Activated T-cell treated with anti-CD3 and anti-CD28 coated beads for 24 hours (primary cell): Measurements from ENCODE around the gene PLCB1.
"Not testable (repeated sequence)": the region's sequence is repeated elsewhere in the genome, so short reads cannot be mapped to it uniquely, and the experiment has no call there.

Source experiments
- DNase-seq: peaks from one replicate; pipeline ENCODE4 v3.0.0-alpha.2; 2020; ENCODE audit warnings: low read depth

The PLCB1 gene

DNA sequence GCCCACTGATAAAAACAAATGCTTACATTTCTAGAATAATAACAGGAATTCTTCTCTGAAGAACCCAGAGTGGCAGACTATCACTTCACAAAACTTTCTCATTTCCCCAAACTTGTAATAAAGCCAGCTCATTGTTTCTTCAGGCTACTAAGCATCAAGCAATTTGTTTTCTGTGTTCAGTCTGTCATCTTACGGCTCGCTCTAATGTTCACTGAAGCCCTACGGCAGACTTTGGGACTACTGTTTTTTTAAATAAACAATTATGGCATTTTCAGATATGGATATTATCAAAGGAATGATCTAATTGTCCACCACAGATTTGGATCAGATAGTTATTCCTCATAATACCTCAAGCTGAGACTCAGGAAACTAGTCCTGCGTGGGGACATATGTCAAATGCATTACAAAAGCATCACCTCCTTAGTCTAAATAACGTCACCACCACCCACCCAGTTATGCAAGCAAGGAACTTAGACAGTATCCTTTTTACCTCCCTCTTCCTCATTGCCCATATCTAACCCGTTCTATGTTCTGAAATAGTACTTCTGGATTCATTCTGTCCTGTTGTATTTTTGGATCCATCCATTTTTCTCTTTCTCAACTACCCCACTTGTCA, 415.1 kb downstream of the PLCB1 start:
- DNase-seq = no peak

GRCh38 chr20:8547968-8548588, 416.0 kb downstream of the PLCB1 start:
- no peak for DNase-seq

GRCh38 chr20:8549192-8549591, 417.1 kb downstream of the PLCB1 start:
- DNase-seq = no peak

DNA sequence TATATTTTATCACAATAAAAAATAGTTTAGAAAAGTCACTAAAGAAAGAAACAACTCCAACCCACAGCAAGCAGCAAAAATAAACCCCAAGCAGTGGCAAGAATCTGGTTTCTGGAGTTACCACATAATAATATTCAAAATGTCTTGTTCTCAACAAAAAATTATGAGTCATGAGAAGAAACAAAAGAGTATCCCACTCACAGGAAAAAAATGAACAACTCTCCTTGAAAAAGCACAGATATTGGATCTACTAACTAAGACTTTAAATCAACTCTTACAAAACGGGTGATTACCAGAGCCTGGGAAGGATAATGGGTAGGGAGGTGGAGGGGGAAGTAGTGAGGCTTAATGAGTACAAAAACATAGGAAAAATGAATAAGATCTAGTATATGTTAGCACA, 425.6 kb downstream of the PLCB1 start:
- DNase-seq = no peak

- no peak for DNase-seq
These were observed 430.3 kb downstream of the PLCB1 start for GRCh38 chr20:8562356-8562755.

GRCh38 chr20:8568075-8568474, 436.0 kb downstream of the PLCB1 start:
- DNase-seq = no peak

GRCh38 chr20:8569766-8570165, 437.7 kb downstream of the PLCB1 start:
- no peak for DNase-seq

- no peak for DNase-seq
These were observed 439.5 kb downstream of the PLCB1 start for GRCh38 chr20:8571611-8572010.

DNA sequence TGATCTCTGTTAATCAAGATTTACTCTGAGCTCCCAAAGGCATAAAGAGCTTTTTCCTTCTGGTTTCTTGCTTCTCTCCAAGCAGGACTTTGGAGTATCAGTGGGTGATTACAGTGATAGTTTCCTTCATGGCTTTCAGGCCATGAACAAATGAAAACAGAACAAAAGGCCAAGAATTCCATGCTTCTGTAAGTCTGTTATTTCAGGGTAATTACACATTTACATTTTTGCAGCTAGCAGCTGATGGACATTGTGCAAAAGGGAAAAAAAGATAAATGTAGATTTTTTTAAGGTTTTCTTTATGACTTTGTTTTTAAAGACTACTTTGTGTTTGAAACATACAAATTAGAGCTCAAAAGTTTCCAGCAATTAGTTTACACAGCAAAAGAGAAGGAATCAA, 441.6 kb downstream of the PLCB1 start:
- DNase-seq = no peak

DNA sequence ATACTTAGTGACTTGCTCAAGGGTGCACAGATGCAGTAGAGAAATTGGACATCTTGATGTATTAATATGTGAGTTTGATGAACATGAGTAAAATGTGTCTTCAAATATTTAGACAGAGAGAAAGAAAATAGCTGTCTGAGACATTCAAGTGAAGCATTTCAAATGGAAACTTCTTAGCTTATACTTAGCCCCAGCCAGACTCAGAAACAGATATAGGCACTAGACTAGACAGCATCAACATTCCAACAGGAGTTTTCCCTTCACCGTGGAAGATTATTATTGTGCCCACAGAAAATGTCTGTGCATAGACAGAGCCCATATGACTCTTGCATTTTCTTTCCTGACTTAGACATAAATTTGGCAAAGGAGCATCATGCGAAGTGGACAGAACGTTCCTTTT, 443.0 kb downstream of the PLCB1 start:
- DNase-seq = no peak

DNA sequence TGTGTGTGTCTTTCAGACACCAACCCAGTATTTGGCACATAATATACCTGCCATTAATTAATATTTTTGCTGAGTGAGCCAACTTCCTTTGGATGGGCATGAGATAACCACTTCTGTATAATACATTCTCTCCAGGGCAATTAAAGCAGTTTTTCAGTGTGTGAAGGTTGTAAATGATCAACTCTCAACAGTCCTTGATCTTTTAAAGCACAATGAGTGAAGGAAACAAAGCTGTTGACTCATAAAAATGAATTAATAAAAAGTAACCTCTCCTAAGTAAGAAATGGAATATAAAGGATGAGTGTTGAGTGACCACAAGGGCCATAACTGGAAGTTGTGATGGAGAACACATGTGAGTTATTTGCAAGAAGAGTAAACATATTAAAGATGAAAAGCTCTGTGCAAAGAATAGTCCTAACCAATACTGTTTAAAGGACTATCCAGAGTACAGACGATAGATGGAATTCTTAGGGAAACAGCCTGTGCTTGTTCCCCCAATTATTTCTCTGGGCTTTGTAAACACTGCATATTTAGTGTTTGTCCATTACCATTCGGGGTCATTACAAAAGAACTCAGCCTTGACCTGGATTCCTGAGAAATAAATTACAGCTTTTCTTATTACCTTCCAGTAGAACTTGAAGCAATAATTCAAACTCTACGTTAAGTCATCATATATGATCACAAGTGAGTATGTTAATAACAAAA, 446.2 kb downstream of the PLCB1 start:
- DNase-seq = no peak

- DNase-seq = no peak
These were observed 447.0 kb downstream of the PLCB1 start for GRCh38 chr20:8579035-8579434.

DNA sequence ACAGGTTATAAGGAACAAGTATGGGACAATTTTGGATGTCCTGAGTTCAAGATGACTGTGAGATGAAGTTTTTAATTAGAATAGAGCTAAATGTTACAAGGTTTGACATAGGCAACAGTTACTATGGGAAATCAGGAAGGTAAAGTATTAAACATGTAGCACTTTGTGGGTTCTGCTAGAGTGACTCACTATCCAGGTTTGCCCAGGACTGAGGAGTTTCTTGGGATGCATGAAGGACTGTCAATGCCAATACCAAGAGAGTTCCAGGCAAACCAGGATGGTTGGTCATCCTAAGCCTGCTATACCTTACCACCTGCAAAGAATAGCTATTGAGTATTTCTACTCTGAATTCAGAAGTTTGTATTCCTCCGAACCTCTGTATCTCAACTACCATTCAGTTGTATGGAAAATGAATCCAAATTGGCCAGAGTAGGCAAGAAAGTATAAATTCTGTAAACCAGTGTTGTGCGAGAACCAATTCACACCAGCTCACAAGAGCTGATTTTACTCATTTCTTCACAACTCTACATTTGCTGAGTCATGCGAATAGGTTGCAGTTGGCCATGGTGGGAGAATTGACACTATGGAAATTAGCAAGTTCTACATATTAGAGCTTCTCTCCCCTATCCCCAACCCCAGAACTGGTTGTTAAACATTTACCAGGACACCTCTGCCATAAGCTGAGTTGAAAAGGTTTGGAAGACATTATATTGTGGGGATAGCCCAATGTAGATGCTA, 449.5 kb downstream of the PLCB1 start:
- no peak for DNase-seq

DNA sequence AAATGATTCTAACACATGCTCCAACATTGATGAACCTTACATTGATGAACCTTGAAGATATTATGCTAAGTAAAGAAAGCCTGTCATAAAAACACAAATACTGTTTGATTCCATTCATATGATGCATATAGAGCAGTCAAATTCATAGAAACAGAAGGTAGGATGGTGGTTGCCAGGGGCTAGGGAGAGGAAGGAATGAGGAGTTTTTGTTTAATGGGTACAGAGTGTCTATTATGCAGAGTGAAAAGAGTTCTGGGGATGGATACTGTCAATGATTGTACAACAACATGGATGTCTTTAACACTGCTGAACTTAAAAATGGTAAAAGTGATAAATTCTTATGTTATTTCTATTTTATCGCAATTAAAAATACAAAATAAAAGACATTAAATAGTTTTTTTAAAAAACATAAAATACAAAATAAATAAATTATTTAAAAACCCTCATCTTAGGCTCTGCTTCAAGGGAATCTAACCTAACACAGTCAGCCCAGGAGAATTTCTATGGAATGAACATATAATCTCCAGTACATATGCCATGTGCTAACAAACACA, 451.0 kb downstream of the PLCB1 start:
- DNase-seq = no peak

DNA sequence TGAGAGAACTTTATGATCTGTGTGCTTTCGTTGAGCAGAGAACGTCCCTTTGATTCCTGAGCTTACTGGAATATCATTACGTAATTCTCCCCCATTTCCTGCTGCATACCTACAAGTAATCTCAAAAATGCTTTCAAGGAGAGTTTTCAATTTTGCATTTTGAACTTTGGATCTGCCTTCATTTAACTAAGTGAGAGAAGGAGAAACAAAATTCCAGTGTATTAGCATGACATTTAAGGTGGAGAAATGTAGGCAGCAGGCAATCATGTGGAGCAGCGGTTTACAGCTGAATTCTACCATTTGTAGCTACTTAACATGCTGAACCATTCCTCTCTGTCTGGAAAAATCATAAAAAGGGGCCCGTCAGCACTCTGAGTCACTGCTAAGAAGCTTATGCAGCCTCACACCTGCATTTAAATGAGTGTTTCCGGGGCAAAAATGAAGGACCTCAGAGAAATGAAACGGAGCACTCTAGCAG, 451.5 kb downstream of the PLCB1 start:
- no peak for DNase-seq

GRCh38 chr20:8587251-8587650, 455.2 kb downstream of the PLCB1 start:
- DNase-seq = no peak

GRCh38 chr20:8587810-8588209, 455.7 kb downstream of the PLCB1 start:
- DNase-seq = no peak

GRCh38 chr20:8589956-8590355, 457.9 kb downstream of the PLCB1 start:
- no peak for DNase-seq

- DNase-seq = not testable (repeated sequence)
These were observed 469.0 kb downstream of the PLCB1 start for GRCh38 chr20:8600910-8601541.

DNA sequence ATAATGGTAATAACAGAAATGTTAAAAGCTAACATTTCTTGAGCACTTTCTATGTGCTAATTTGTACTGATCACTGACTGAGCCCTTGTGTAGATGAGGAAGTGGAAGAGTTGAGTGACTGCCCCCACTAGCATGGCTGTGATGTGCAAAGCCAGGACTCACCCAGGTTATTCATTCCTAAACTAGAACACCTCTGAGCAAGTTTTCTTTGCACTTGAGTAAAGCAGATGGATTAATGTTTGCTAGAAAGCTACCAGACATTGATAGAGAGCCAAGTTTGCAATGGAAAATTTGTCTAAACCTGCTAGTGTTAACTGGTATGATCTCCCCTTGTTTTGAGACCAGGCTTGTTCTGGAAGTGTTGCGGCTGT, 469.5 kb downstream of the PLCB1 start:
- DNase-seq = no peak

DNA sequence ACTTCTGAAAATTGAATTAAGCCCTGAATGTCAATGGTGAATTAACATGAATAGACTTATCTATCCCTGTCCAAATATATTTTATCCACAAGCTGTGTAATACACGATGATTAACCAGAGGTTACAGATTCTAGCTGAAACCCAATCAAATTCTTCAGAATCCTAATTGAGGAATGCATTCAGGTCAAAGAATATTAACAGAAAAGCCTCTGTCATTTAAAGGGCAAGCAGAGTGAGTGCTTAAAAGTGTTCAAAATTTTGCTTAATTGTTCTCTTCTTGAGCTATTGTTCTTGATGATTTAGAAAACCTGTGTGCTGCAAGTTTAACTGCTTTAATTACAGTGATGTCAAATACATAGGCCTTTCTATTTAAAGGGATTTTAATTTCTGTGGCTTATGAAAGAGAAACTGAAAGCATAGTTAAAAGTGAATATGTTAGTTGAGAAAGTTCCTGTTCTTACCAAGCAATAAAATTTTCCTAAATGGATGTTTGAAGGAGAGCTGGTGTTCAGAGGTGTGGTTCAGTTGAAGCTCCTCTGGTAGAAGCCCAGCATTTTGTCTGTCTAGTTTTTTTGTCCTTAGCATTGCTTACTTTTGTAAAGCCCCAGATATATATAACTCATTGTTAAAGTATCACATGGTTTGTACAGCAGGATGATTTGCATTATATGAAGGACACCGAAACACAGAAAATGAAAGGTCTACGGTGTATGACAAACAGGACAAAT, 470.5 kb downstream of the PLCB1 start:
- DNase-seq = no peak
